HG03159 (cell line): ENCODE measurements around the gene SPTBN5.

Experiments
- ATAC-seq: cut with Tn5 transposase; IDR thresholded peaks from one replicate; pipeline ENCODE4 v1.9.1; 2021; ENCODE audit warnings: mild to moderate bottlenecking, moderate library complexity; ENCODE audit not compliant: unreplicated experiment

Gene SPTBN5

GRCh38 chr15:41926185-41927056, 32.6 kb upstream of the SPTBN5 start:
- ATAC-seq: no peak

GRCh38 chr15:41925086-41925608, 31.3 kb upstream of the SPTBN5 start:
- no peak for ATAC-seq

- no peak for ATAC-seq
Observed at GRCh38 chr15:41923401-41923997, 29.6 kb upstream of the SPTBN5 start.

DNA sequence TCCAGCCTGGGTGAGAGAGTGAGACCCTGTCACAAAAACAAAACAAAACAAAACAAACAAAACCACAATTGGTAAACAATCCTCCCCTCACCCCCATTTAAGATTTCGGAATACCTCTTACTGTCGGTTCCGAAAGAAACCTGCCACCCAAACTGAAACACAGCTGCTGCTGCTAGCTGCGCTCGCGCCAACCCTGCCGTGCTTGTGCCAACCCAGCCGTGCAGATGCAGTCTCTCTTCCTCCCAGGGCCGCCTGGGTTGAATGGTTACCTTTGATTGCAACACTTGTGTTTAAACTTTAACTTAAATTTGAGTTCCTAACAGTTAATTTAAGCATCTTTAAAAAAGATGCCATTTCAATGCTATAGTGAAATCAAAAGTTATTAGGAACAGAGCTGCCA, 28.5 kb upstream of the SPTBN5 start:
- no peak for ATAC-seq

- ATAC-seq: no peak
Observed at GRCh38 chr15:41921639-41922038, 27.8 kb upstream of the SPTBN5 start.

- ATAC-seq: no peak
Observed at GRCh38 chr15:41921167-41921566, 27.3 kb upstream of the SPTBN5 start.

DNA sequence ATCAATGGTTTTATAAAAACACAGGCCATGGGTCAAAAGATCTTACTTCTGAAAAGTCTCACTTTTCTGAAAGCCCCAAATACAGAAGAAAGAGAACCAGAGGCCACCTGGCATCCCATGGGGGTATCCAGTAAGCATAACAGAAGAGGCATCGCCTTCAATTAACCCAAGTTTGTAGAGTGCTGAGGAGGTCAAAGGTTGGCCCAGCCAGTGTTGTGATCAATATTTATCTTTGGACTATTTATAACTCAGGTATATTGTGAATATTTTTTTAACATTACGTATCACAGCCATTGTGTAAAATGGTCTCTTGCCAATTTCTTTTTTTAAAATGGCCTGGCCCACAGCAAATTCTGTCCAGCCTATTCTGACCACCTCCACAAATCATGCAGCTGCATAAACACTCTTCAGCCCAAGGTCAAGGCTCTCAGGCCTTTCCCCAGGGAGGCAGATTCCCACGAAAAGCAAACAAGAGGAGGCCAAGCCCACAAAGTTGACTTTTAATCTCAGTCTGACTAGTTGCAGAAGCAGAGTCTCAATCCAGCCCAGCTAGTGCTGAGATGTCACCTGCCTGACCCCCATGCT, 26.2 kb upstream of the SPTBN5 start:
- ATAC-seq: no peak

GRCh38 chr15:41919201-41919820, 25.5 kb upstream of the SPTBN5 start:
- no peak for ATAC-seq

DNA sequence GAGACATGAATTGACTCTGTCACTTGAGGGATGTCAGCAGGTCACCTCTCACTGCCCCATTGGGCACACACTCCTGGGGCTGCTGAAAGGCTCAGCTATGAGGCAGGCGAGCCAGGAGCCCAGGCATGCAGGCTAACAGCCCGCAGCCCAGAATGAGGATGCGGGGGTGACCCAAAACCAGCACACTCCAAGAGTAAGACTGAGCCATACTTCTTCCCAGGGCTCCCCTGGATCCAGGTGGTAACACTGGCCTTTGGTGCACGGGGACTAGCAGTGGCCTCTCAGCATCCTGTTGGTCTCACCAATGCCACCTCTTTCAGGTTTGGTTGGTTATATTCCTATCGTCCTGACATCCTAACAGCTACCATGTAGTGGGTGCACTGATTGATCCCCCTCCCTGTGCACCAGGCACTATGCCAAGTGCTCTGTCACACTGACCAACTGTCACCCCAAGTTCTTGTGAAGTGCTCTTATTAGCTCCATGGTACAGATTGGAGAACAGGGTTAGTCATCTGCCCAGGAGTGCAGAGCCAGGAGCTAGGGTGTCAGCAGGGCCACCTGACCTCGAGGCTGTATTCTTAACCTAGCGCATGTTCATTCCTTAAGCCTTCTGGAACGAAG, 24.8 kb upstream of the SPTBN5 start:
- ATAC-seq: no peak

GRCh38 chr15:41917767-41918430, 24.0 kb upstream of the SPTBN5 start:
- no peak for ATAC-seq

- ATAC-seq: no peak
Observed at GRCh38 chr15:41915255-41915994, 21.6 kb upstream of the SPTBN5 start.

- no peak for ATAC-seq
Observed at GRCh38 chr15:41914411-41914810, 20.6 kb upstream of the SPTBN5 start.

GRCh38 chr15:41913256-41913655, 19.4 kb upstream of the SPTBN5 start:
- ATAC-seq: no peak

DNA sequence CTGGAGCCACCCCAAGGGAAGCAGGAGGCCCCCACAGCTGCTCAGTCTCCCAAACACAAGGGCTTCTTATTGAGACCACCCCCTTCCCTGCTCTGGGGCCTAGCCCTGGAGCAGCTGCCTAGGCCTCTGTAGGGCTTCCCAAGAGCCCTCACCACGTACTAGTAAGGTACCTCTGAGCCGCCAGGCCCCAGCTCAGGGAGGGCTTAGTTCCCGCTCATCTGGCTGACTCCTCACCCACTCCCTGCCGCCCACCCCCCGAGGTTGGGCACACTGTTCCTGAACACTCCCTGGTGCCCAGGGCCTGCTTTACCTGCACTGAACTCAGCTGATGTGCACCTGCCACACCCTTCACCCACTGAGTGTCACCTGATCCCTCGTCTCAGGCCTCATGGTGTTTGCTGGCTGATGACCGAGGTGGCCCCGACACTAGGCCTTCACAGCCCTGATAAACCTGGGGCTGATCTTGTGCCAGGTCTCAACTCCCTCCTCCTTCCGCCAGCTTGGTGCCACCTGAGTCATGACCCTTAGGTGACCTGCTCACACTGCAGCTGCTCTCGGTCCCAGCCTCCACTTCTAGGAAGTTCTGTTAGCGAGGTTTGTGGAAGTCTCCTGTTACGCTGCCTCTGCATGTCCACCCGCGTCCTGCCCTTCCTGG, 18.0 kb upstream of the SPTBN5 start:
- ATAC-seq: no peak

DNA sequence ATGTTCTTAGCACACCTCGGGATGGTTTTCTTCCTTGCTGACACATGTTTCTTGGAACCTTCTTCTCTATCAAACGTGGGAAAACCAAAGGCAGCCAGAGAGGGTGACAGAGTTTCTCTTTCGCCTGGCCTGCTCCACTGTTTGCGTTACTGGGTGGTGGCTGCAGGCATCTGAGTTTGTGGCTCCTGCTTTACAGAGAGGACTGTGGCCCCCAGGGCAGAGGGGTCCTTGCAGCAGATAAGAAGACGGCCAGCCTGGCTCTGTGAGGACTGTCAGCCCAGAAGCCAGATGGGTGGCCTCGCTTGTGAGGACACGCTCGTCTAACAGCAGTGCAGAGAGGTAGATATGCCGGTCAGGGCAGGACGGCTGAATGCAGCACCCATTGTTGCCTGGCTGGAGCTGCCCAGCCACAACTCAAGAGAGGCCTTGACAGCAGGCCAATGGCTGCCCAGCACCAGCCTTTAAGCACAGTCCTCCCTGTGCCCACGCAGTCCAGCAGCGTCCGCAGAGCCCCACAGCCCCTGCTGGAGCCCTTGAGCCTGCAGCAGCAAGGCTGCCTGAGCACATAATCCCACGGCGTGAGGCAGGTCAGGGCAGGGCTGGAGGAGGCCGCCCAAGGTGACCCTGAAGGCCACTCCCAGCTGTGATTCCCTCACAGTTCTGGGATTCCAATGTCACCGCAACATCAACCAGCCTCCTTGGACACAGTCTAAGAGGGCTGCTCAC, 15.0 kb upstream of the SPTBN5 start:
- ATAC-seq: no peak

DNA sequence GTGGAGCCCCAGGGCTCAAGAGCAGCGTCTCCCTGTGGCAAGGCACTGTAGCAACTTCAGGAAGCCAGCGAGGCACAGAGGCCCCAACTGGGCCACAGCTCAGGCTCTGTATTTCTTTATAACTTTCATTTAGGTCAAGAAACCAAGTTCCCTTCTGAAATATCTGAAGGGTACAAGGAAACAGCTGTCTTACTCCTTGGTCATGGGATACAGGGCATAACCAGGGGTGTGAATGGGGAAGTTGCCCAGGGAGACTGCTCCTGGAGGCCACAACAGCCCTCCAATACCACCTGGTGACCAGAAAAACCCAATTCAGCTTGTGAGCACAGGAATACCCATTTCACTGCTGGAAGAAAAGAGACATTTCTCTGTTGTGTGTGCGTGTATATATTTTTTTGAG, 13.3 kb upstream of the SPTBN5 start:
- no peak for ATAC-seq

DNA sequence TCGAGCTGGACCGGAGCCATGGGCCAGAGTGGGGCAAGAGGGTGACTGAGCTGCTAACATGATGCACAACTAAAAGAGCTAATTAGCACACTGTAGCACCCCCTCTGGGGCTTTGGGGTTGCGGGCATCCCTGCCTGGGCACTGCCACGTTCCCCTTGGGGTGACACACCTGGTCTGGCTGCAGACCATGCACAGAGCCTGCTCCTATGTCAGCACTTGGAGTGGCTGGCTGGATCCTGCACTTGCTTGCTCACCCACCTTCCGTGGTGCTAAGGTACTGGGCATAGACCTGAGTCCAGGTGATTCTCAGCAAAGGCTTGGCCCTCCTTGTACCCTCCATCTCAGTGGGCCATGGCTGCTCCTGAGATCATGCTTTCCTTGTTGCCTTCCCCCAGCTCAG, 12.8 kb upstream of the SPTBN5 start:
- ATAC-seq: no peak

DNA sequence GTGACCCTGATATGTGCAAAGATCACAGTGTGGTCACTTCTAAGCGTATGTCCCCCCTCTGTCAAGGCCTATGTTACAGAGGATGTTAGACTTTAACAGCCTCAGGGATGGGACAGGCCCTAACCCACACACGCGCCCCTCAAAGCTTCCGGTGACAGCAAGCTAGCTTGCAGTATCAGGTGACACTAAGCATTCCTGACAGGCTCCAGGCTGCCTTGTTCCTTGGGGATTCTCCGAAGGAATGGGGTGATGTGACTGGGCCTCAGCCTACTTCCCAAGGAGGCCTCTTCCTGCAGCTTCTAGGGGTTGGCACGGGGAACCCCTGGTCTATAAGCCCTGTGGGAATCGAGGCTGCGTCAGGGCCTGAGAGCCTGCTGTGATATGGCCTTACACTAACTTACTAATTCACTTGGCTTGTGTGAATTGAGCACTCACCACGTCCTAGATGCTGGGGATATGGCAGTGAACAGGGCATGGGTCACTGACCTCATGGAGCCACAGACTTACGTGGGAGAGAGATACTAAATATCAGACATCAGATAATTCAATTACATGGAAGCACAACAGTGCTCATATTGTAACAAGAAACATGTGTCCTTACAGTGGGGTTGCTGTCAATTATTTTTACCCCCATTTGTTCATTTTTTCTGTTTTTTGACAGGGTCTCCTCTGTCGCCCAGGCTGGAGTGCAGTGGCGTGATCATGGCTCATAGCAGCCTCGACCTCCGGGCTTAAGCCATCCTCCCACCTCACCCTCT, 11.4 kb upstream of the SPTBN5 start:
- ATAC-seq: no peak
